Peyer's patch (tissue), 4 donors: ENCODE data around the gene SLC6A16. TPM values are rescaled to one million over a fixed set of nuclear protein-coding genes. Genes with fewer than 3 reads are reported as not detected.

Experiments used
- DNase-seq, 3 donors: peaks; one replicate each; pipeline ENCODE4 v3.0.0-alpha.2; 2017 to 2019
- H3K27ac ChIP-seq, 4 donors: fragments of 200-600 bp; sonication (generic); one replicate each; pipeline ENCODE4 v1.5.1; 2016 to 2019
- H3K27me3 ChIP-seq, 2 donors: fragments of 200-600 bp; sonication (generic); one replicate each; pipeline ENCODE4 v1.5.1; 2019
- H3K36me3 ChIP-seq, 3 donors: fragments of 200-600 bp; sonication (generic); one replicate each; pipeline ENCODE4 v1.5.1; 2016 to 2019
- H3K4me1 ChIP-seq, 4 donors: fragments of 200-600 bp; sonication (generic); one replicate each; pipeline ENCODE4 v1.5.1; 2016 to 2019
- H3K4me3 ChIP-seq, 4 donors: fragments of 200-600 bp; sonication (generic); 1 replicate in 3 of 4; 2 replicates in 1 of 4; pipeline ENCODE4 v1.5.1; 2016 to 2019; ENCODE audit warnings: mild to moderate bottlenecking in 1 of 4
- H3K9me3 ChIP-seq, 4 donors: fragments of 200-600 bp; sonication (generic); one replicate each; pipeline ENCODE4 v1.5.1; 2016 to 2019; ENCODE audit warnings: mild to moderate bottlenecking in 1 of 4
- POLR2A ChIP-seq, 2 donors: fragments of 450-650 bp; IDR thresholded peaks; one replicate each; pipeline ENCODE4 v1.5.1; 2017; ENCODE audit warnings: antibody characterized with exemption in 2 of 2, mild to moderate bottlenecking in 2 of 2, moderate library complexity in 2 of 2
- total RNA-seq, 4 donors: library from RNA; depleted of rRNA; stranded (reverse); fragments of >200 nt; gene quantifications; one replicate each; pipeline ENCODE4 v1.1.0, GENCODE V29; 2016
- TF ChIP-seq, protein P1 (sequence below), 6 experiments: fragments of 450-650 bp in 4 of 6; fragments of 200-600 bp in 2 of 6; sonication (generic) in 1 of 6; IDR thresholded peaks; one replicate each; pipeline ENCODE4 v1.5.1; 2017 to 2019; ENCODE audit warnings: antibody characterized with exemption in 6 of 6, mild to moderate bottlenecking in 3 of 6, moderate library complexity in 1 of 6

SLC6A16 gene
- total RNA-seq, 4 donors from 2014 or later: 0.27 to 5.8 TPM; not detected in 2

GRCh38 chr19:49338691-49339300 is 13.8 kb upstream of the SLC6A16 start:
- H3K27ac ChIP-seq: peak overlapping the region in 3 of 4 donors; percentile 45 to 86 (median 79)

GRCh38 chr19:49338023-49338677 is 13.2 kb upstream of the SLC6A16 start:
- peak in 2 of 3 donors; percentile 15 to 47 for DNase-seq
- TF ChIP-seq POLR2A (IDR thresholded peaks at IDR 0.05): no peak
- TF ChIP-seq, protein P1, sequence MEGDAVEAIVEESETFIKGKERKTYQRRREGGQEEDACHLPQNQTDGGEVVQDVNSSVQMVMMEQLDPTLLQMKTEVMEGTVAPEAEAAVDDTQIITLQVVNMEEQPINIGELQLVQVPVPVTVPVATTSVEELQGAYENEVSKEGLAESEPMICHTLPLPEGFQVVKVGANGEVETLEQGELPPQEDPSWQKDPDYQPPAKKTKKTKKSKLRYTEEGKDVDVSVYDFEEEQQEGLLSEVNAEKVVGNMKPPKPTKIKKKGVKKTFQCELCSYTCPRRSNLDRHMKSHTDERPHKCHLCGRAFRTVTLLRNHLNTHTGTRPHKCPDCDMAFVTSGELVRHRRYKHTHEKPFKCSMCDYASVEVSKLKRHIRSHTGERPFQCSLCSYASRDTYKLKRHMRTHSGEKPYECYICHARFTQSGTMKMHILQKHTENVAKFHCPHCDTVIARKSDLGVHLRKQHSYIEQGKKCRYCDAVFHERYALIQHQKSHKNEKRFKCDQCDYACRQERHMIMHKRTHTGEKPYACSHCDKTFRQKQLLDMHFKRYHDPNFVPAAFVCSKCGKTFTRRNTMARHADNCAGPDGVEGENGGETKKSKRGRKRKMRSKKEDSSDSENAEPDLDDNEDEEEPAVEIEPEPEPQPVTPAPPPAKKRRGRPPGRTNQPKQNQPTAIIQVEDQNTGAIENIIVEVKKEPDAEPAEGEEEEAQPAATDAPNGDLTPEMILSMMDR (IDR thresholded peaks at IDR 0.05): no peak
- Histone ChIP-seq H3K27ac (peak overlapping the region in 1 of 4 donors; percentile 89), H3K4me3 (peak overlapping the region in 3 of 4 donors; percentile 33 to 38 (median 36)), H3K27me3 (no peaks in the 10 kb centered on the region), H3K36me3 (no peaks in the 10 kb centered on the region), H3K9me3 (no peaks in the 10 kb centered on the region), H3K4me1 (peaks cover 0 to 40% (median 25%) of the 10 kb centered on the region in 4 donors)

More at GRCh38 chr19:49338691-49339300, 13.8 kb upstream of the SLC6A16 start:
- Histone ChIP-seq H3K9me3 (no peaks in the 10 kb centered on the region), H3K4me3 (peak overlapping the region; percentile 10 to 38 (median 34)), H3K36me3 (no peaks in the 10 kb centered on the region), H3K27me3 (no peaks in the 10 kb centered on the region), H3K4me1 (peaks cover 0 to 35% (median 23%) of the 10 kb centered on the region in 4 donors)
- DNase-seq: peak; percentile 64 to 88 (median 85)
- TF ChIP-seq, protein P1 (IDR thresholded peaks at IDR 0.05): no peak
- no peak for TF ChIP-seq POLR2A (IDR thresholded peaks at IDR 0.05)

DNA sequence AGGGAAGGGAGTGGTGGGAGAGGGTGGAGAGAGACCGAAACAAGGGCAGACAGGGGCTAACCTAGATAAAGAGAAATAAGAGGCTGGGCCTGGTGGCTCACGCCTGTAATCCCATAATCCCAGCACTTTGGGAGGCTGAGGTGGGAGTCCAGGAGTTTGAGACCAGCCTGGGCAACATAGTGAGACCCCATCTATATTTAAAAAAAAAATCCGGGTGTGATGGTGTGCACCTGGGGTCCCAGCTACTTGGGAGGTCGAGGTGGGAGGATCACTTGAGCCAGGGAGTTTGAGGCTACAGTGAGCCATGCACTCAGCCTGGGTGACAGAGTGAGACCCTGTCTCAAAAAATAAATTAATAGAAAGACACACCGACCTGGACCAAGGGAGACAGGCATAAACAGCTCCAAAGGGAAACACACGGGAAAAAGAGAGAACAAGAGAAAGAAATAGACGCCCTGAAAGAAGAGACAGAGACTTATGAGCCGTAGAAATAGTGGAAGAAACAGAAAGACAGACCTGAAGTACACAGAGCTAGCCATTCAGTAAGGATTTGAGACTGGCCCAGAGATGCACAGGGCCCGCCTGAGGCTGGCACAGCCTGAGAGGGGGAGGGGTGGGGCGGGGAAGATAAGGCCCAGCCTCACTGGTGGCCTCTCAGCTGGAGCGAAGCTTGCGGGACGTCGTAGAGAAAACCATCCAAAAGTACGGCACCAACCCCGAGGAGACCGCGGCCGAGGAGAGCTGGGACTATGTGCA is 12.5 kb upstream of the SLC6A16 start:
- H3K9me3 ChIP-seq: no peaks in the 10 kb centered on the region
- peak overlapping the region in 2 of 4 donors; percentile 85 to 89 for H3K27ac ChIP-seq
- H3K4me3 ChIP-seq: peak overlapping the region in 2 of 4 donors; percentile 60 to 63
- H3K27me3 ChIP-seq: no peaks in the 10 kb centered on the region
- TF ChIP-seq POLR2A (IDR thresholded peaks at IDR 0.05): no peak
- TF ChIP-seq, protein P1 (IDR thresholded peaks at IDR 0.05): no peak
- H3K36me3 ChIP-seq: no peaks in the 10 kb centered on the region
- peak in 2 of 3 donors; percentile 14 to 45 for DNase-seq
- H3K4me1 ChIP-seq: peaks cover 0 to 40% (median 25%) of the 10 kb centered on the region in 4 donors

- no peaks in the 10 kb centered on the region for H3K36me3 ChIP-seq
- peaks cover 0 to 47% (median 25%) of the 10 kb centered on the region in 4 donors for H3K4me1 ChIP-seq
- H3K27ac ChIP-seq: peak overlapping the region in 2 of 4 donors; percentile 85 to 89
- peak in 2 of 3 donors; percentile 16 to 40 for DNase-seq
- H3K9me3 ChIP-seq: no peaks in the 10 kb centered on the region
- no peak for TF ChIP-seq POLR2A (IDR thresholded peaks at IDR 0.05)
- TF ChIP-seq, protein P1 (IDR thresholded peaks at IDR 0.05): no peak
- H3K27me3 ChIP-seq: no peaks in the 10 kb centered on the region
- peak overlapping the region in 2 of 4 donors; percentile 60 to 63 for H3K4me3 ChIP-seq
Observed at GRCh38 chr19:49336482-49337266, 11.7 kb upstream of the SLC6A16 start.
